Measurements from ENCODE around the gene LGALS12.

Gene LGALS12, protein sequence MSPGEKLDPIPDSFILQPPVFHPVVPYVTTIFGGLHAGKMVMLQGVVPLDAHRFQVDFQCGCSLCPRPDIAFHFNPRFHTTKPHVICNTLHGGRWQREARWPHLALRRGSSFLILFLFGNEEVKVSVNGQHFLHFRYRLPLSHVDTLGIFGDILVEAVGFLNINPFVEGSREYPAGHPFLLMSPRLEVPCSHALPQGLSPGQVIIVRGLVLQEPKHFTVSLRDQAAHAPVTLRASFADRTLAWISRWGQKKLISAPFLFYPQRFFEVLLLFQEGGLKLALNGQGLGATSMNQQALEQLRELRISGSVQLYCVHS

DNA sequence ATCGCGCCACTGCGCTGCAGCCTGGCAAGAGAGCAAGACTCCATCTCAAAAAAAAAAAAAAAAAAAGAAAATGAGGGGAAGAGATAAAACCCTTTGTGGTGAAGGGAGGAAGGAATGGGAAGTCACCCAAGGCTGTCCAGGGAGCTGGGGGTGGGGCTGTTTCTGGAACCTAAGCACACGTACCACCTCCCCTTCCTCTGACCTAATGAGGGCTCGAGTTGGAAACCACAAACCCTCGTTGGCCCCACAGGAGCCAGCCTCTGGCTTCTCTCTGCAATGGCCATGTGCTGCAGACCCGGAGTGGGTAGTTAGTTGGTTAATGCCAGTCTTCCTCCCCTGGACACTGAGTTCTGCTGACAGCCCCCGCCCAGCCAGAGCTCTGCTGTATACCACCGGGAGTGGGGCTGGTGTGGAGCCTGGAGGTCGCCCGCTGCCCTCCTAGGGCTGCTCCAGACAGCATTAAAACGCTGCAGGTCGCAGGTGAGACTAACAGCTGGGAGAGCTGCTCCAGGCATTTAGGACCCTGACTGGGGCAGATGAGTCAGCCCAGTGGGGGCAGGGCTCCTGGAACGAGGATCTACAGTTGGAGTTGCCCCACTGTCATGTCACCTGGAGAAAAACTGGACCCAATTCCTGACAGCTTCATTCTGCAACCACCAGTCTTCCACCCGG, at the start of gene LGALS12:
Gene LGALS12 (plus strand): TSS at position 228 of the 672 bp plus-strand sequence. CDS start 375 bp downstream, at position 603.
- DNase-seq, result peak; percentile 98
- in situ Hi-C loops (cut with MboI; ENCODE audit: low pct_unique_long_range_greater_than_20kb, low sequenced_read_pairs), result no loop called here

DNA sequence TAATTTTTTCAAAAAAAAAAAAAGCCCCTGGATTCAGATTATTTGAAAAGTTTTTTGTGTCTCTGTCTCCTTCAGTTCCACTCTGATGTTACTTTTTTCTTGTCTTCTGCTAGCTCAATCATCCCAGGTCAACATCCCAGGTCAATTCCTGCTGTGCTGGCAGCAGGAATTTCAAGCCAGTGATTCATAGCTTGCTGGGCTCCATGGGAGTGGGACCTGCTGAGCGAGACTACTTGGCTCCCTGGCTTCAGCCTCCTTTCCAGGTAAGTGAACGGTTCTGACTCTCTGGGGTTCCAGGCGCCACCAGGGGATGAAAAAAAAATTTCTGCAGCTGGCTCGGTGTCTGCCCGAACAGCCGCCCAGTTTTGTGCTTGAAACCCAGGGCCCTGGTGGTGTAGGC, 46.3 kb upstream of the LGALS12 start:
- DNase-seq, result no peak
- in situ Hi-C loops (cut with MboI; ENCODE audit: low pct_unique_long_range_greater_than_20kb, low sequenced_read_pairs), result no loop called here

DNA sequence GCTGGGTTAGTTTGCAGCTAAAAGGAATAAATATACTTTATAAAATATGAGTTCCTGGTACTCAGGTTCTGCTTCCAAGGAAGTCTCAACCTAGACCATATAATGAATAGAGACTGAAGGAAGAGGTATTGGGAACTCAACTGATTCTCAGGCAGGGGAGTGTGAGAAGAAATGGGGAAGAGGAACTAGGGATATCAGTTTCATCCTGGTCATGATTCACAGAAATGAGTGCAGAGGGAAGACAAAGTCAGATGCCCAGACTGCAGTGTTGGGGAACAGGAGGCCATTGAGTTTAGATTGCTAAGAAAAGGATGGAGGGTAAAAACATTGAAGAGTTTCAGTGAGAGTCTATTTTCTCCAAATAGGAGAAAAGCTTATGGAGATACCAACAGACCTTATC, 43.7 kb upstream of the LGALS12 start:
- in situ Hi-C loops (cut with MboI; ENCODE audit: low pct_unique_long_range_greater_than_20kb, low sequenced_read_pairs), result no loop called here
- DNase-seq, result peak; percentile 17

DNA sequence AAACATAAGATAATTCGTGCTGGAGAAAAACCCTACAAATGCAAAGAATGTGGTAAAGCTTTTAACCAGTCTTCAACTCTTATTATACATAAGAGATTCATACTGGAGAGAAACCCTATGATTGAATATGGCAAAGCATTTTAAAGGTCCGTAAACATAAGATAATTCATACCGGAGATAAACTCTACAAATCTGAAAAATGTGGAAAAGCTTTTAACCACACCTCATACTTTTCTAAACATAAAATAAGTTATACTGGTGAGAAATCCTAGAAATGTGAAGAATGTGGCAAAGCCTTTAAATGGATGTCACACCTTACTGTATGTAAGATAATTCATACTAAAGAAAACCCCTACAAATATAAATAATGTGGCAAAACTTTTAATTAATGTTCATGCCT, 35.6 kb upstream of the LGALS12 start:
- in situ Hi-C loops (cut with MboI; ENCODE audit: low pct_unique_long_range_greater_than_20kb, low sequenced_read_pairs), result no loop called here

DNA sequence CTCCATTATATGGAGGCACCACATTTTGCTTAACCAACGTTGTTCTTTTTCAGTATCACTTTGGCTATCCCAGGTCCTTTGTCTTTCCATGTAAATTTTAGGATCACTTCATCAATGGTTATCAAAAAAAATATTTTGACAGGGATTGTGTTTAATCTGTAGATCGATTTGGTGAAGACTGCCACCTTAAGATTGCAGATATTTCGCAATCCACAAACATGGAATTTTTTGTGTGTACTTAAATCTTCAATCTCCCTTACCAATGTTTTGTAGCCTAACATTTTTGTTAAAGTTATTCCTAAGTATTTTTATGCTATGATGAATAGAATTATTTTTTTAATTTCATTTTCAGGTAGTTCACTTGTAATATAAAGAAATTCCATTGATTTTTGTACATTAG, 33.5 kb upstream of the LGALS12 start:
- in situ Hi-C loops (cut with MboI; ENCODE audit: low pct_unique_long_range_greater_than_20kb, low sequenced_read_pairs), result no loop called here
- no peak for DNase-seq

More for the DNA sequence above, 35.6 kb upstream of the LGALS12 start:
- DNase-seq, result no peak

DNA sequence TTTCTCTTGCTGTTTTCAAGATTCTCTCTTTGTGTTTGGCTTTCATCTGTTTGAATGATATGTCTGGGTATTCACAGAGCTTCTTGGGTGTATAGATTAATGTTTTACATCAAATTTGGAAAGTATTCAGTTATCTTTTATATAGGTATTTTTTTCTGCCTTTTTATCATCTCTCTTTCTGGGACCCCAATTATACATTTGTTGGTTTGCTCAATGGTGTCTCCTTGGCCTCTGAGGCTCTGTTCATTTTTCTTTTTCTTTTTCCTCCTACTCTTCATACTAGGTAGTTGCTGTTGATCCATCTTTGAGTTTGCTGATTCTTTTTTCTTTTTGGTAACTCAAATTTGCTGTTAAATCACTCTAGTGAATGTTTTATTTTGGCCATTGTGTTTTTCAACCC, 29.3 kb upstream of the LGALS12 start:
- DNase-seq, result no peak
- in situ Hi-C loops (cut with MboI; ENCODE audit: low pct_unique_long_range_greater_than_20kb, low sequenced_read_pairs), result no loop called here

DNA sequence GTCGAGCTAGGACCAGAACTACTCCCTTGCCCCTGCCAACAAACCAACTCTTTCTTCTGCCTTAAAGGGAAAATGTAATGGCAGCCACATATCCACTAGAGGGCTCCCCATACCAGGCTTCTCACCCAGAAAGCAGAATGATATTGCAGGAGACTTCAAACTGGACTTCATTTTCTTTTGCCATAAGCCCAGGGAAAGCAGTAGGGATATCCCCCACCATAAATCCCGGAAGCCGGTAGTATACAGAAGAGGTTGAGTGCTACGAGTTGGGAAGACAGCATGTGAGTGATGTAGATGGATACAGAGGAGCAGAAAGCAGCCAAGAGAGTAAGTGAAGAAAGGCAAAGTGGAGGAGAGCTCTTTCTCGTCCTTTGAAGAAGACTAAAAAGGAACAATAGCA, 27.0 kb upstream of the LGALS12 start:
- in situ Hi-C loops (cut with MboI; ENCODE audit: low pct_unique_long_range_greater_than_20kb, low sequenced_read_pairs), result no loop called here
- peak; percentile 73 for DNase-seq

DNA sequence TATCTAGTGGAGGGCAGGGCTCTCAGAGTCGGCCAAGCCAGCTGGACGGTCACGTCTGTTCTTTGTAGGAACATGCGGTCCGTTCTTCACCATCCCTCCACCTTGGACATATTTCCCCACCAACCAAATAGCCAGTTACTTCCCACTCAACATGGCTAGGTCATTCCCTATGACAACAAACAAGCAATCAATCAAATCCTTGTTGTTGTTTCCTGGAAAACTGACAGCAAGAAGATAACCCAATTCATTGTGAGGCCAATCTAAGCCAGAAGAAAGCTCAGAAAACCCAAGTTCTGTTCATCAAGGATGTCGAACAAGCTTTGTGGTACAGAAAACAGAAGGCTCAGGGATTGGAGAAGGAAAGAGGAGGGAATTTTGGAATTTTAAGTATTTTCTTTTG, 25.8 kb upstream of the LGALS12 start:
- in situ Hi-C loops (cut with MboI; ENCODE audit: low pct_unique_long_range_greater_than_20kb, low sequenced_read_pairs), result no loop called here
- DNase-seq, result no peak

DNA sequence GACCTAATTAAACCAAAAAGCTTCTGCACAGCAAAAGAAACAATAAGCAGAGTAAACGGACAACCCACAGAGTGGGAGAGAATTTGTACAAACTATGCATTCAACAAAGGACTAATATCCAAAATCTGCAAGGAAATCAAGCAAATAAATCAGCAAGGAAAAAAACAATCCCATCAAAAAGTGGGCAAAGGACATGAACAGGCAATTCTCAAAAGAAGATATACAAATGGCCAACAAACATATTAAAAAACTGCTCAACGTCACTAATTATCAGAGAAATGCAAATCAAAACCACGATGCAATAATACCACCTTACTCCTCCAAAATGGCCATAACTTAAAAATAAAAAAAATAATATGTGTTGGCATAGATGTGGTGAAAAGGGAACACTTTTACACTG, 20.1 kb upstream of the LGALS12 start:
- in situ Hi-C loops (cut with MboI; ENCODE audit: low pct_unique_long_range_greater_than_20kb, low sequenced_read_pairs), result no loop called here
- no peak for DNase-seq

DNA sequence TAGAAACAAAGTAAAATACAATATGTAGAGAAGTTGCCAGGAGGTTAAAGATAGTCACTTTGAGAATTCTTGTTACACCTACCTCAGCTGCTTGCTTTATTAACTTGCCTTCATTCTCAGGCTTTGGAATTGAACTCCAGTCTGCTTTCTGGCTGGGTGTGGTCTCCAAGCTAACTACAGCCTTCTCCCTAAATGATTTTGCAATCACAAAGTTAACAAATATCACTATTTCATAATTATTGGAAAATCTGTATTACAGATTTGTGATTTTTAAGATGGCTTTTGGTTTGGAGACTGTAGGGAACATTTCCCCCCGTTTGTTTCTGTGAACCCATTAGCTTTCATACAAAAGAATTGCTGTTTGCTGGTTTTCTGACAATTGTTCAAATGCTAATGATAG, 17.1 kb upstream of the LGALS12 start:
- in situ Hi-C loops (cut with MboI; ENCODE audit: low pct_unique_long_range_greater_than_20kb, low sequenced_read_pairs), result no loop called here
- no peak for DNase-seq

DNA sequence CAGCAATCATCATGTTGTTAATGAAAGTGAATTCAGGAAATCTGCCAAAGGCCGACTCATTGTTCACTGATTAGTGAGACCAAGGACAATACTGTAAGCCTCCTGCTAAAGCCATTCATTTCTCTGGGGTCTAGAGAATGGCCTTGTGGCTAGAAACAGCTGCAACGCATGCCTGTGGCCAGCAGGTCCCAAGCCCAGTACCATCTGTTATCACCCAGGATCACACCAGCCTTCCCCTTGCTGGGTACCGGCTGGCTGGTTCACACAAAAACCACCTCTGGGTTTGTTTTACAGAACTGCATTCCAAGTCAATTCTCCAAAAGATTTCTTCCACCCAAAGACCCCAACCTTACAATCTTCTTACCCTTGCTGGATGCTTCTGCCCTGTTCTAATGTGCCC, 16.0 kb upstream of the LGALS12 start:
- DNase-seq, result no peak
- in situ Hi-C loops (cut with MboI; ENCODE audit: low pct_unique_long_range_greater_than_20kb, low sequenced_read_pairs), result no loop called here

DNA sequence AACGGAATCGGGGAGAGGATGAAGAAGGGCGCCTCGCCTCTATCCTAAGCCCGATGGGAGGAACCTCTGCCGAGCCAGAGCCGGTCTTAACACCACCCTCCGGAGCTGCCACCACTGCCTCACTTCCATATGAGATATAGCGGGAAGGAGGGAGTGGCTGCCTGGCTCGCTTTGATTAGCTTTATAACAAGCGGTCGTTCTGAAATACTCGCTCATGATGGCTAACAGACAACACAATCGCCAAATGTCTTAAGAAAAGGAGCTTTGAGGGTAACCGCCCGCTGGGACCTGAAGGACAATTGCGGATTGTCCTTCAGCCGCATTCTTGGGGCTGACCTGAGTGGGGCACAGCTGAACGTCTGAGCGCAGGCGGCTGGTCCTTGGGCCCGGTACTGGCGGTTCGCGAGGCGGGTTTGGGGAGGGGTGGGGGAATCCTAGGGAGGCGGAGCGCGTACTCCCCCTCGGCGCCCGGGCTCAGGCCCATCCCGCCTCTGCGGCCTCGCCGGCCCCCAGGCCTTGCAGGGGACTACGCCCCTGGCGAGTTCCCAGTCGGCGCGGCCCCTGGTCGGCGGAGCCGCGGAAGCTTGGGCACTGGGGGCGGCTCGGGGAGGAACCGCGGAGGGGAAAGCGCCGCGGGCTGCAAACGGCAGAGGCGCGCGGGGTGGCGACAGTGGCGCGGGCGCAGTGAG, 15.2 kb upstream of the LGALS12 start, which contains the start of gene PLAAT5:
Gene PLAAT5 (minus strand): TSS at position 617 of the 689 bp plus-strand sequence. CDS start 133 bp downstream, at position 484.
- in situ Hi-C loops (cut with MboI; ENCODE audit: low pct_unique_long_range_greater_than_20kb, low sequenced_read_pairs), result no loop called here
- DNase-seq, result no peak

DNA sequence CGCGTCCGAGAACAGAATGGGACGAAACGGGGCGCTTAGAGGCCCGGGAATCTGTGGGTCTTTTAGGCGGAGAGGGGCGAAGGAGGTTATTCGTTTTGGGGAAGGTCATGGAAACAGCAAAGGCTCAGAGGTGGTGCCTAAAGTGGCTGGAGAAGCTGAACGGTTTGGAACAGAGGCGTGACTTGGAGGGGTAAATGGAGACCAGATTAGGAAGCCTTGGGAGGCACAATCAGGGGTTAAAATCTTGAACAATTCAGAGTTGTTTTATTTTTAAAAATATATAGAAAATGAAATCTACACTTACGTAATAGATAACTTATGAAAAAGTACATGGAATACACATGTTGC, 14.7 kb upstream of the LGALS12 start:
- DNase-seq, result no peak
- in situ Hi-C loops (cut with MboI; ENCODE audit: low pct_unique_long_range_greater_than_20kb, low sequenced_read_pairs), result no loop called here

DNA sequence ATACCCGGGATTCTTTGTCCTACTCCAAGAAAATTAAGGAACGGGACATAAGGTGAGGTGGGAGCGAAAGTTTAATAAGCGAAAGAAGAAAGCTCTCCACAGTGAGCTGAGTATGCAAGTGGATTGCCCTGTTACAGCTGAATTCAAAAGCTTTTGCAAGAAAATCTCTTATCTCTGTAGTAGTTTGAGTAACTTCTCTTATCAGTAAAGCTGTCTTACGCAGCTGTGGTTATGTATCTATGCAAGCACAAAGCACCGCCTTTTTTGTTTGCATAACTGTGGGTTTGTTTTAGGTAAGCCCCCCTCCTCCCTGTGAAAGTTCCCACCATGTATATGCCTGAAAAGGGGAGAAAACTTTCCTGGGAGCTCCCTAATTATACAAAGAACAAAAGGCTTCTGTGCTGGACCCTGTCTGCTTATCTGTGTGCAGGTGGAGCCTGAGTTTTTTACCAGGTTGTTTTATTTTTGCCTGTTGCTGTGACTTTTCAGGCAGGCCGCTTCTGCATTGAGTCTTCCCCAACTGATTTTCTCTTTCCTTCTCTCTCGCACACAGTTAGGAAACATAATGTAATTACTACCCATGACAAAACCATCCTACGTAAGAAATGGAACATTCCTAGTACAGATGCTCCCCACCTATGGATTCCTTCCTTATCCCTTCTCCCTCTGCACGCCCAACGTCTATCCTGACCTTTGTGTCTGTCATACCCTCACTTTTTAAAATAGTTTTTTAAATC, 14.1 kb upstream of the LGALS12 start:
- in situ Hi-C loops (cut with MboI; ENCODE audit: low pct_unique_long_range_greater_than_20kb, low sequenced_read_pairs), result no loop called here
- peak; percentile 27 for DNase-seq

DNA sequence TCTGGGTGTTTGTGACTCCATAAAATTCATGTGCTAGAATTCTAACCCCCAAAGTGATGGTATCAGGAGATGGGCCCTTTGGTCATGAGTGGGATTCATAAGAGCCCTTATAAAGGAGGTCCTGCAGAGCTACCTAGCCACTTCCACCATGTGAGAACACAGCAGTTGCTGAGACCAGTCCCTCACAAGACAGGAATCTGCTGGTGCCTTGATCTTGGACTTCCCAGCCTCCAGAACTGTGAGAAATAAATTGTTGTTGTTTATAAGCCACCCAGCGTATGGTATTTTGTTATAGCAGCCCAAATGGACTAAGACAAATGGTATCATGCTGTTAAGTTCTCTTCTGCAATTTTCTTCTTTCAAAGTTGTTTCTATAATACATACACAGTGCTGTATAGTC, 13.4 kb upstream of the LGALS12 start:
- DNase-seq, result no peak

DNA sequence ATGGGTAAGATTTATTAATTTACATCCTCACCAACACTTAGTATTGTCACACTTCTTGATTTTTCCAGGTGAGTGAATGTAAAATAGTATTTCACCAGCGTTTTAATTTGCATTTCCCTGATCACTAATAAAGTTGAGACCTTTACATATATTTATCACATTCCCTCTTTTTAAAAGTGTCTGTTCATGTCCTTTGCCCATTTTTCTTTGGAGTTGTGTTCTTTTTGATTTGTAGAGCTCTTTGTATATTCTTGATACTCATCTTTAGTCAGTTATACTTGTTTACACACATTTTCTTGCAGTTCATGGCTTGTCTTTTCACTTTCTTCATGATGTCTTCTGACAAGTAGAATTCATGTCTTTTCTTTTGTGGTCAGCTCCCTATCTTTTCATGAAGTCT, 12.8 kb upstream of the LGALS12 start:
- DNase-seq, result no peak
- in situ Hi-C loops (cut with MboI; ENCODE audit: low pct_unique_long_range_greater_than_20kb, low sequenced_read_pairs), result no loop called here

More for the DNA sequence above, 13.4 kb upstream of the LGALS12 start:
- in situ Hi-C loops (cut with MboI; ENCODE audit: low pct_unique_long_range_greater_than_20kb, low sequenced_read_pairs), result no loop called here

DNA sequence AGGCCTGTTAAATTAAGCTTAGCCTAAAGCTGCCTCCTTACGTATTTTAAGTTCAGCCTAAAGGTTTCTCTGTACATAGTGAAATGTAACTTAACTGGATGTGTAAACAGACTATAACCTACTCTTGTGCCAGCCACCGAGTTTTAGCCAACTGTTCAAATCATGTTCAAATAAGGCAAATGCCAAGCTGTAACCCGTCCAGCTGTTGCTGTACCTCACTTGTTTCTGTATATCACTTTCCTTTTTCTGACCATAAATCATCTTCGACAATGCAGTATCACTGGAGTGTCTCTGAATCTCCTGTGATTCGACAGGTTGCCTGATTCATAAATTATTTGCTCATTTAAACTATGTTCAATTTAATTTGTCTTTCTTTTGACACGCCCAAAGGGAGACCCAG, 10.9 kb upstream of the LGALS12 start:
- in situ Hi-C loops (cut with MboI; ENCODE audit: low pct_unique_long_range_greater_than_20kb, low sequenced_read_pairs), result no loop called here
- no peak for DNase-seq

DNA sequence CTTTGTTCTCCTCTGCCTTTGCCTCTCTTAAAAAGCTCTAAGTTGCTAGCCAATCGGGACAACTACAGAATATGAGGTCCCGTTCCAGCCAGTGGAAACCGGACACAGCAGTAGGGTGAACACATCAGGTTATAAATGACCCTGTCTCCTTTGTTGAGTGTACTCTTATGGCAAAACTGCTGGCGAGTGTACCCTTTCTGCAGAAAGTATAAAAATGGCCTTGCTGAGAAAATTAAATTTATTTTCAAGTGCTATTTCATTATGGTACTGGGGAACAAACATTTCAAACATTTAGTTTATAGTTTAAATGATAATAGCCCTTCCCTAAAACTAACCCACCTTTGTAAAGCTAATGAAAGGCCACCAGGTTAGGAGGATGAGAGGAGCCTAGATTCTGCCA, 6.0 kb upstream of the LGALS12 start:
- in situ Hi-C loops (cut with MboI; ENCODE audit: low pct_unique_long_range_greater_than_20kb, low sequenced_read_pairs), result no loop called here
- no peak for DNase-seq

DNA sequence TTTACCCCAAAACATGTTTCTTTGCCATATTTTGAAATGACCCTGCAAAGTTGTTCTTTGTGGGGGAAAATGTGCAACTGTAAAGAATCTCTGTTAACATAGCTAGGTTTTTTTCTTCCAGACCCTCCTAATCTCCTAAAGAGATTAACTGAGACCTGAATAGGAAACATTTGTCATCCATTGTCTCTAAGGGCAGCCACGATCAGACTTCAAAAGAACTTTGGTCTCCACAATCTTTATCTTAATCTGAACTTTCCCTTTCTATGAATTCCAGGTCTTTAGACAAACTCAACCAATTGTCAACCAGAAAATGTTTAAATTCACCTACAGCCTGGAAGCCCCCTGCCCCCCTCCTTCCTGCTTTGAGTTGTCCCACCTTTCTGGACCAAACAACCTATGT, 4.6 kb upstream of the LGALS12 start:
- no peak for DNase-seq
- in situ Hi-C loops (cut with MboI; ENCODE audit: low pct_unique_long_range_greater_than_20kb, low sequenced_read_pairs), result no loop called here

Measured in KBM-7 (cell line).